NCI-H2107 treated with DMSO at 0.1 percent for 48 hours (cell line): ENCODE data around the gene ULK4.
"Not testable (repeated sequence)": the region's sequence is repeated elsewhere in the genome, so short reads cannot be mapped to it uniquely, and the experiment has no call there.

ENCODE experiments used
- DNase-seq: peaks from one replicate; lab custom pipeline; 2025; ENCODE audit not compliant: unreplicated experiment; lab: John Stamatoyannopoulos, UW

Gene ULK4

GRCh38 chr3:41450416-41451231 lies 511.3 kb downstream of the ULK4 start:
- DNase-seq = peak; percentile 54

DNA sequence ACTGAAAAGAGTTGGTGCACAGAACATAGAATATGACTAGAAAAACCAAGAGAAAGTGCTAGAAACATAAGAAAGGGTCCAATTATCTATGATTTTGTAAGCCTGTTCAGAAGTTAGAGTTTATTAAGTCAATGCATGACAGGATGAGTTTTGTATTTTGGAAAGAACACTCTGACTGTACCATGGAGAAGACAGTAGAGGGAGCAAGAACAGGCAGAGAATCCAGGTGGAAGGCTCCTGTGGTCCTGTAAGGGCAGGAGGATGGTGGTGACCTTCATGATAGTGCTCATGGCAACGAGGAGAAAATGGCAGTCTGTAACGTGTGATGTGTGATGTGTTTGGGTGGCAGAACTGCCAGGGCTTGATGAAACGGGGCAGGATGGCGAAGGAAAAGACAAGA lies 513.5 kb downstream of the ULK4 start:
- DNase-seq = no peak

GRCh38 chr3:41447701-41448100 lies 514.2 kb downstream of the ULK4 start:
- no peak for DNase-seq

GRCh38 chr3:41446316-41446715 lies 515.6 kb downstream of the ULK4 start:
- not testable (repeated sequence) for DNase-seq

DNA sequence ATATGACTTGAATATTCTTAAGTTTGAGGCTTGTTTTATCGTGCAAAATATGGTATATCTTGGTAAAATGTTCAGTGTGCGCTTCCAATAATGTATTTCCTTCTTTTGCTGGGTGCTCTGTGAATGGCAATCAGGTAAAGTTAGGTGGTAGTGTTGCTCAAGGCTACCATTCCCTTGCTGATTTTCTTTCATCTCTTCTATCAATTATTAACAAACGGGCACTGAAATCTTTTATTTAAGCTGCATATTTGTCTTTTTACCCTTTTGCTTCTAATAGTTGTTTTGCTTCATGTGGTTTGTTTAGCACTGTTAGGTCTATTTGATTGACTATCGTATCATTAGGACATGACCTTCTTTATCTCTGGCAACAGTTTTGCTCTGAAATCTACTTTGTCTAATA lies 520.3 kb downstream of the ULK4 start:
- DNase-seq = no peak

GRCh38 chr3:41441139-41441538 lies 520.8 kb downstream of the ULK4 start:
- no peak for DNase-seq

- DNase-seq = no peak
Measured at GRCh38 chr3:41436983-41437382, 524.9 kb downstream of the ULK4 start.

- DNase-seq = no peak
Measured at GRCh38 chr3:41434781-41435180, 527.1 kb downstream of the ULK4 start.

DNA sequence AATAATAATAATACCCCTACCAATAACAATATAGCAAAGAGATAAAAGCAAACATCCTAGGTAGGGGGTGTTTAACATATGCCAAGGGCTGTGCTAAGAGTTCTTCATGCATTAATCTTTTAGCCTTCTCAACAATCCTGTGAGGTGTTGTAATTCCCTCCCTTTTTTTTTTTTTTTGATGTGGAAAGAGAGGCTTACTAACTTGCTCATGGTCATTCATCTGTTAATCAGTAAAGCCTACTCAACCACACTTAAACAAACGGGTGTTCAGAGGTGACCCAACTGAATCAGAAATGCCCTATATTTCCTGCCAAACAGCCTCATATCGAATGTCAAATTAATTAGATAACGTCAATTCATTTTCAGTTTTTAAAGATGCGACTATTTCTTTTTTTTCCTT lies 530.5 kb downstream of the ULK4 start:
- DNase-seq = no peak

- no peak for DNase-seq
Measured at GRCh38 chr3:41430886-41431285, 531.0 kb downstream of the ULK4 start.

DNA sequence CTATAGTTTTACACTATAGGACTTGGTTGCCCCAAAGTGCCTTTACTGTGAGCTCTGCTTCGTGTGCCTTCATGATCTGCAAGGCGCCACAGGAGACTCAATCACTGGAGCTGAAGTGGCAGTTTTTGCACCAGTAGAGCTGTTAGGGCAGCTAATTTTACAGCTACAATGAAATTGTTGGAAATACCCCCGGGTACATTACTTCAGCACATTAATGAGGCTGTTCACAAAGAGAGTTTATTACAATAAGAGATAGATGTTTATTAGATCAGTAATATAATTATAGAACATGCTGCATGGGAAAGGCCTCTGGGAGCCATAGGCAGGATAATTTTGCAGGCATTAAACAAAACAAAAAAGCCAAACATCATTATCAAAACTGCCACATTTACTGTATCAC lies 531.5 kb downstream of the ULK4 start:
- no peak for DNase-seq

DNA sequence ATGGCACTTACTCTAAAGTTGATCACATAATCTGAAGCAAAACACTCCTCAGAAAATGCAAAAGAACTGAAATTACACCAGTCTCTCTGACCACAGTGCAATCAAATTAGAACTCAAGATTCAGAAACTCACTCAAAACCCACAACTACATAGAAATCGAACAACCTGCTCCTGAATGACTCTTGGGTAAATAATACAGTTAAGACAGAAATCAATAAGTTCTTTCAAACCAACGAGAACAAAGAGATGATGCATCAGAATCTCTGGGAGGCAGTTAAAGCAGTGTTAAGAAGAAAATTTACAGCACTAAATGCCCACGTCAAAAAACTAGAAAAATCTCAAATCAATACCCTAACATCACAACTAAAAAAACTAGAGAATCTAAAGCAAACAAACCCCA lies 535.4 kb downstream of the ULK4 start:
- DNase-seq = no peak

GRCh38 chr3:41424543-41425300 lies 537.2 kb downstream of the ULK4 start:
- DNase-seq = no peak

GRCh38 chr3:41419809-41420208 lies 542.1 kb downstream of the ULK4 start:
- DNase-seq = no peak

DNA sequence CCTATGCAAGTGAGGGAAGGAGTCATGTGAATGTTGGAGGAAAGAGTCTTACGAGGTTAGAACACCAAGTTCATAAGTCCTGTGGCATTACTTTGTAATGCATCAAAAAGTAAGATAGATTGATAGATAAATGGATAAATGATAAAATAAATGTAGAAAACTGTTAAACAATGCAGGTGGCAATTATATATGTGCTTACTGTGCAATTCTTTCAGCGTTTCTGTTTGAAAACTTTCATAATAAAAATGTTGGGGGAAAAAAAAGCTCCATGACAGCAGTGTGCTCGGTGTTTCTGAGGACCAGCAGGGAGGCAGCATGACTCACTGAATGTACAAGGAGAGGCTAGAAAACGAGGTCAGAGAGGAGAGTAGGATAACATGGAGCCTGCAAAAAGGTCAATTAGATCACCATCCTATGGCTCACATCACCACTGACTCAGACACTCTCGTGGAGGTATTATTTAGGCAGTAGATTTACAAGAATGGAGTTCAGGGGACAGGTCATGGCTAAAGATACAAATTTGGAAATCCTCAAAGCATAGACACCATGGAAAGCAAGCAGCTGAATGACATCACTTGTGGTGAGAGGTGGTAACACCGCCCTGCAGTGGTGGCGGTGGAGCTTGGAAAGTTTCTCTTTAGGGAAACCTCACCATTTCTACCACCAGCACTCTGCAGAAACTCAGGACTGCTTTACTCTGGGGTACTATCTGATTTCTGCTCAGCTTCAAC lies 542.8 kb downstream of the ULK4 start:
- DNase-seq = no peak

DNA sequence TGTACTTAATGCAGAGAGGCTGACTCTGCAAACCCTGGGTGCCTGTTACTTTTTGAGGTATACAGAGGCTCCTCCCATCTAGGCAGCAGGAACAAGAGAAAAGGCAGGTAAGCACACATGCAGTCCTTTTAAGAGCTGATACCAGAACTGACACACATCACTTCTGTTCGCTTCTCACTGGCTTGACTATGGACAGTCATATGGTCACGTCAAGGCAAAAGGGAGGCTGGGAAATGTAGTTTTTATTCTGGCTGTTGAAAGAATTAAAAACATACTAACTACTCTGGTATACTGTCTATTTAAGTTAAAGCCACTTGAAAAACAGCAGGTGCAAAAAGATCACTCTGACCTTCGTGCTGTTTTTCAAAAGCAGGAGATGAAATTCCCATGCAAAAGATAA lies 544.3 kb downstream of the ULK4 start:
- DNase-seq = no peak

- DNase-seq = no peak
Measured at GRCh38 chr3:41411065-41411464, 550.8 kb downstream of the ULK4 start.

- no peak for DNase-seq
Measured at GRCh38 chr3:41405466-41405865, 556.4 kb downstream of the ULK4 start.

DNA sequence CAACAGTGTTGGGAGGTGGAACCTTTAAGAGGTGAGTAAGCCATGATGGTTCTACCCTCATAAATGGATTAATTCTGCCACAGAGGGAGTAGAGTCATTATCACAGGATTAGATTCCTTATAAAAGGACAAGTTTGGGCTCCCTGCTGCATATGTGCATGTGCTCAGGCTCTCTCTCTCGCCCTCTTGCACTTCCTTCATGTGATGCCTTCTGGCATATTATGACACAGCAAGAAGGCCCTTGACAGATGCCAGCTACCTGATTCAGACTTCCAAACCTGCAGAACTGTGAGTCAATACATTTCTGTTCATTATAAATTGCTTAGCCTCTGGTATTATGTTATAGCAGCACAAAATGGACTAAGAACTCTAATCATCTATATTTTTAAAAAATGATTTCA lies 557.3 kb downstream of the ULK4 start:
- DNase-seq = no peak

DNA sequence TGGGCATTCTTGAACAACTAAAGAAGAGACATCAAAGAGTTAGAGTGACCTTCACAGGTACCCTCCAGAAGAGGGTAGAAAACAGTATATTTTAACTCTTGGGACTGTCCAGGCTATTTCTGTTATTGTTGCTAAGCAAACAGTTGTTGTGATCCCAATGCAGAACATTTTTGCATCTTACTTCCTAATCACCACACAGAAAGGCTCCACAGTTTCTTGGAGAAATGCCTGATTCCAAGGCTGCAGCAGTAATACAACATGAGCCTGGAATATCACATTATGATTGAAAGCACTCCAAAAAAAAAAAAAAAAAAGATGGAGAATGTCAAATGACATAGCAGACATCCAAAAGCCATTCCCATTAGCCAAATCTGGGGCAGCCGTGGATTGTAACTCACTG lies 567.0 kb downstream of the ULK4 start:
- DNase-seq = no peak

DNA sequence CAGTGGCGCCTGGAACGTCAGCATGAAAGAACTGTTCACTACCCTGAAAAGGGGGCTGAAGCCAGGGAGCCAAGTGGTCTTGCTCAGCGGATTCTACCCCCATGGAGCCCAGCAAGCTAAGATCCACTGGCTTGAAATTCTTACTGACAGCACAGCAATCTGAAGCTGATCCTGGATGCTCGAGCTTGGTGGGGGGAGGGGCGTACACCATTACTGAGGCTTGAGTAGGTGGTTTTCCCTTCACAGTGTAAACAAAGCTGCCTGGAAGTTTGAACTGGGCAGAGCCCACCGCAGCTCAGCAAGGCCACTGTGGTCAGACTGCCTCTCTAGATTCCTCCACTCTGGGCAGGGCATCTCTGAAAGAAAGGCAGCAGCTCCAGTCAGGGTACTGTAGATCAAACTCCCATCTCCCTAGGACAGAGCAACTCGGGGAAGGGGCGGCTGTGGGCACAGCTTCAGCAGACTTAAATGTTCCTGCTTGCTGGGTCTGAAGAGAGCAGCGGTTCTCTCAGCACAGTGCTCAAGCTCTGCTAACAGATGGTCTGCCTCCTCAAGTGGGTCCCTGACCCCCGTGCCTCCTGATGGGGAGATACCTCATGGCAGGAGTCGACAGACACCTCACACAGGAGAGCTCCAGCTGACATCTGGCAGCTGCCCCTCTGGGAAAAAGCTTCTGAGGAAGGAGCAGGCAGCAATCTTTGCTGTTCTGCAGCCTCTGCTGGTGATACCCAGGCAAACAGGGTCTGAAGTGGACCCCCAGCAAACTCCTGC lies 591.0 kb downstream of the ULK4 start:
- DNase-seq = not testable (repeated sequence)
